SU-DHL-6 (cell line): ENCODE measurements around the gene CMTM3.

ENCODE experiments used
- CTCF ChIP-seq: fragments of 200-600 bp; sonication (generic); IDR thresholded peaks from one replicate; pipeline ENCODE4 v1.5.1; 2017; ENCODE audit warnings: antibody characterized with exemption, mild to moderate bottlenecking, low read length, moderate library complexity; ENCODE audit not compliant: insufficient read depth, poor library complexity, severe bottlenecking
- EZH2phosphoT487 ChIP-seq: fragments of 200-600 bp; sonication (generic), shearing (Covaris generic); conservative IDR thresholded peaks from 2 replicates; pipeline ENCODE4 v1.6.1; 2018; ENCODE audit warnings: mild to moderate bottlenecking, antibody characterized with exemption, low read length, moderate library complexity, mixed read lengths

GRCh38 chr16:66612422-66612821 lies 7.9 kb downstream of the CMTM3 start:
- TF ChIP-seq CTCF, result no peak
- no peak for TF ChIP-seq EZH2phosphoT487
